GM21423 (cell line): Measurements from ENCODE around the gene ALB.
A peak's percentile ranks its signal among the peaks of the same experiment; 100 is the strongest.

Experiments used
- ATAC-seq: cut with Tn5 transposase; IDR thresholded peaks from one replicate; pipeline ENCODE4 v1.9.1; 2021; ENCODE audit warnings: mild to moderate bottlenecking, moderate library complexity; ENCODE audit not compliant: unreplicated experiment

Gene ALB

DNA sequence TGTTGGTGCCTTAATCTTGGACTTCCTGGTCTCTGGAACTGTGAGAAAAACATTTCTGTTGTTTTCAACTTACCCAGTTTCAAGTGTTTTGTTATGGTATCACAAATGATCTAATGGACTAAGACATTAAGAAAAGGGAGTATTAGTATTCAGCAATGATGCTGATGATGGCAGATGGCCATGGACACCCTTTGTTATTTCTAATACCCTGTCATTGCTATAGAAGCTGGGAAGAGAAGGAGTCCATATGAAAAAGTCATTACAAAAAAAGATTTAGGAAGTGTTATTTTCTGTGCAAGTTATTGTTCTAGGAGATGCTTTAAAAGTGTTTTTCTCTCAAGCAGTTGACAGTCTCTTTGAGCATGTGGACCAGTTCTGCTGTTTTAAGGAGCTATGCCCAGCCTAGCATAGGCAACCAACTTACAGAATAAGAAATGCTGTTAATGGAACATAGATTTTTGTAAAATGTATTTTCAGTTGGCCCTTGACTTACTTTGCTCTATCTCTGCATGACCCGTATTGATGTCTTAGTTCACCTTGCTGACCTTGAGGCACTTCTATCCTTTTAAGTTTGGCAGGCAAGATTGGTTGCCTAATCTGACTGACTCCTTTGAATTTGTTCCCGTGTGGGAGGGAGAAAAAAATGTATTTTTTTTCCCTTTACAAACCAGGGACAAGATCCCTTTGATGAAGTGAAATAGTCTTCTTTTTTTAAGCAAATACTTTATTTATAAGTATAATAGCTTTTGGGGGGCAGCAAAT lies 25.9 kb downstream of the ALB start:
- ATAC-seq = no peak

DNA sequence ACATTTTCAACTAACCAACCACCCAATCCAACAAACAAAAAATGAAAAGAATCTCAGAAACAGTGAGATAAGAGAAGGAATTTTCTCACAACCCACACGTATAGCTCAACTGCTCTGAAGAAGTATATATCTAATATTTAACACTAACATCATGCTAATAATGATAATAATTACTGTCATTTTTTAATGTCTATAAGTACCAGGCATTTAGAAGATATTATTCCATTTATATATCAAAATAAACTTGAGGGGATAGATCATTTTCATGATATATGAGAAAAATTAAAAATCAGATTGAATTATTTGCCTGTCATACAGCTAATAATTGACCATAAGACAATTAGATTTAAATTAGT lies 27.7 kb downstream of the ALB start:
- ATAC-seq = no peak

DNA sequence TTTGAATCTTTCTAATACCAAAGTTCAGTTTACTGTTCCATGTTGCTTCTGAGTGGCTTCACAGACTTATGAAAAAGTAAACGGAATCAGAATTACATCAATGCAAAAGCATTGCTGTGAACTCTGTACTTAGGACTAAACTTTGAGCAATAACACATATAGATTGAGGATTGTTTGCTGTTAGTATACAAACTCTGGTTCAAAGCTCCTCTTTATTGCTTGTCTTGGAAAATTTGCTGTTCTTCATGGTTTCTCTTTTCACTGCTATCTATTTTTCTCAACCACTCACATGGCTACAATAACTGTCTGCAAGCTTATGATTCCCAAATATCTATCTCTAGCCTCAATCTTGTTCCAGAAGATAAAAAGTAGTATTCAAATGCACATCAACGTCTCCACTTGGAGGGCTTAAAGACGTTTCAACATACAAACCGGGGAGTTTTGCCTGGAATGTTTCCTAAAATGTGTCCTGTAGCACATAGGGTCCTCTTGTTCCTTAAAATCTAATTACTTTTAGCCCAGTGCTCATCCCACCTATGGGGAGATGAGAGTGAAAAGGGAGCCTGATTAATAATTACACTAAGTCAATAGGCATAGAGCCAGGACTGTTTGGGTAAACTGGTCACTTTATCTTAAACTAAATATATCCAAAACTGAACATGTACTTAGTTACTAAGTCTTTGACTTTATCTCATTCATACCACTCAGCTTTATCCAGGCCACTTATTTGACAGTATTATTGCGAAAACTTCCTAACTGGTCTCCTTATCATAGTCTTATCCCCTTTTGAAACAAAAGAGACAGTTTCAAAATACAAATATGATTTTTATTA lies 28.3 kb downstream of the ALB start:
- no peak for ATAC-seq

DNA sequence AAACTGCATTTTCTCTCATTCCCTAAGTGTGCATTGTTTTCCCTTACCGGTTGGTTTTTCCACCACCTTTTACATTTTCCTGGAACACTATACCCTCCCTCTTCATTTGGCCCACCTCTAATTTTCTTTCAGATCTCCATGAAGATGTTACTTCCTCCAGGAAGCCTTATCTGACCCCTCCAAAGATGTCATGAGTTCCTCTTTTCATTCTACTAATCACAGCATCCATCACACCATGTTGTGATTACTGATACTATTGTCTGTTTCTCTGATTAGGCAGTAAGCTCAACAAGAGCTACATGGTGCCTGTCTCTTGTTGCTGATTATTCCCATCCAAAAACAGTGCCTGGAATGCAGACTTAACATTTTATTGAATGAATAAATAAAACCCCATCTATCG lies 29.1 kb downstream of the ALB start:
- no peak for ATAC-seq

DNA sequence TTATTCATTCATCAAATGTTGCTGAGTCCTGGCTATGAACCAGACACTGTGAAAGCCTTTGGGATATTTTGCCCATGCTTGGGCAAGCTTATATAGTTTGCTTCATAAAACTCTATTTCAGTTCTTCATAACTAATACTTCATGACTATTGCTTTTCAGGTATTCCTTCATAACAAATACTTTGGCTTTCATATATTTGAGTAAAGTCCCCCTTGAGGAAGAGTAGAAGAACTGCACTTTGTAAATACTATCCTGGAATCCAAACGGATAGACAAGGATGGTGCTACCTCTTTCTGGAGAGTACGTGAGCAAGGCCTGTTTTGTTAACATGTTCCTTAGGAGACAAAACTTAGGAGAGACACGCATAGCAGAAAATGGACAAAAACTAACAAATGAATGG lies 30.2 kb downstream of the ALB start:
- ATAC-seq = no peak

DNA sequence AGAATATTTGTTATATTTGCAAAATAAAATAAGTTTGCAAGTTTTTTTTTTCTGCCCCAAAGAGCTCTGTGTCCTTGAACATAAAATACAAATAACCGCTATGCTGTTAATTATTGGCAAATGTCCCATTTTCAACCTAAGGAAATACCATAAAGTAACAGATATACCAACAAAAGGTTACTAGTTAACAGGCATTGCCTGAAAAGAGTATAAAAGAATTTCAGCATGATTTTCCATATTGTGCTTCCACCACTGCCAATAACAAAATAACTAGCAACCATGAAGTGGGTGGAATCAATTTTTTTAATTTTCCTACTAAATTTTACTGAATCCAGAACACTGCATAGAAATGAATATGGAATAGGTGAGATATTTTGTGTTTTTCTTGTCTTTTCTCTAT lies 31.9 kb downstream of the ALB start, which contains the start of gene AFP:
Gene AFP, plus strand, starts transcription at position 238 of the 400 bp plus-strand sequence. Its CDS starts 42 bp downstream, at position 280.
- no peak for ATAC-seq

DNA sequence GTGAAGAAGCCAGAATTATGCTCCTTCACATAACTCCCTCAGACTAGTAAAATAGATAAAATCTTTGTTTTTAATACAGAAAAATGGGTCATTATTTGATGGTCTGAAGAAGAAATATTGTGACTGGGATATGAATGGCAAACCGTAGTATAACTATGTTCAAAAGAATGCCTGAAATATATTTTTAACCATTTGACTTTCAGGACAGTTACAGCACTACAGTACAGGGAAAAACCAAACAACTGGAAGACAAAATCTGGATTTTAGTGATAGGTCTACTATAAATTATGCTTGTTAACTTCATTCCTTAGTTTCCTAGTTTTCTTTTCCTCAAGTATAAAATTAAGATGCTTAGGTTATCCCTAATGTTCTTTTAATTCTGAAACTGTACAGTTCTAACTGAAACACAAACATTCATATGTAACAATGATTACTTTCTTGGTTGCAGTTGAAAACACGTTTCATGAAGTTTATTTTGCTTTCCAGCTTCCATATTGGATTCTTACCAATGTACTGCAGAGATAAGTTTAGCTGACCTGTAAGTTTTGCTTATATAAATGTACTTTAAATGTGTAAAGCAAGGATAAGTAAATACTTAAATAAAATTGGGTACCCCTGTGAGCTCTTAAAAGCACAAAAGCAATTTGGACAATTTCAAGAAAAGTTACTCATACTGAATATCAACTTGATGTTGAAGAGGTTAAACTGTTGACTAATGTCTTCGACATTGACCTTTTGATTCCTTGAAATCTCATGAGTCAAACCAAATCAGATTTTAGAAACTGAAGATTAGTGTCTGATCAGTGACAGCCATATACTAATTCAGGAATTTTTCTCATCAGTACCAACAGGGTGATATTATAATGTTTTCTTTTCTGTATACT lies 32.8 kb downstream of the ALB start:
- no peak for ATAC-seq

DNA sequence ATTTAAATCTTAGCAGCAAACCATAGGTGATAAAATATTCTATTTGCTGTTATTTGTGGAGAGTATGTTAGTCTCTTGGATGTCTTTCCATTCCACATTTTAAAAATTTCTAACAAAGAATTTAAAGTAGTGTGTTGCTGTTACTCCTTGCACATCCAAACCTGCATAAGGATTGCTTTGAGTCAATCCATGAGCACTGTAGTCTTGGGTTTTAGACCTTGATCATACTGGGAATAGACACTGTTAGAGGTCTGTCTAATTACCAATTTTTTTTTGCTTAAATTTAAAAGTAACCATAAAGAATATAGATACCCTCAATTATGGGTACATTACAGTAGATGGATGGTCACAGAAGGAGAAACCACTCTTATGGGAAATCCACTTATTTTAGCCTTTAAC lies 33.5 kb downstream of the ALB start:
- ATAC-seq = no peak

DNA sequence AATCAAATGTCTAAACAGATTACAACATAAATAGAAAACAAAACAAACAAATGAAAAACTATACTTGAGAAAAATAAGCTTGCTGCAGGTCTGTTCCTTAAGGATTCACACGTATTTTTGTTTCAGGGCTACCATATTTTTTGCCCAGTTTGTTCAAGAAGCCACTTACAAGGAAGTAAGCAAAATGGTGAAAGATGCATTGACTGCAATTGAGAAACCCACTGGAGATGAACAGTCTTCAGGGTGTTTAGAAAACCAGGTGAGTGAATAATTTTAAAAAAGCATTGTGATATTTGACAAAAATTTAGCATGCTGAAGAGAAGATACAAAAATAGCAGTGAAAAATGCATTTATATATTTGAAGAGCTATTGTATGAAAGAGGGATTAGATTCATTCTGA lies 34.0 kb downstream of the ALB start:
- ATAC-seq = no peak

DNA sequence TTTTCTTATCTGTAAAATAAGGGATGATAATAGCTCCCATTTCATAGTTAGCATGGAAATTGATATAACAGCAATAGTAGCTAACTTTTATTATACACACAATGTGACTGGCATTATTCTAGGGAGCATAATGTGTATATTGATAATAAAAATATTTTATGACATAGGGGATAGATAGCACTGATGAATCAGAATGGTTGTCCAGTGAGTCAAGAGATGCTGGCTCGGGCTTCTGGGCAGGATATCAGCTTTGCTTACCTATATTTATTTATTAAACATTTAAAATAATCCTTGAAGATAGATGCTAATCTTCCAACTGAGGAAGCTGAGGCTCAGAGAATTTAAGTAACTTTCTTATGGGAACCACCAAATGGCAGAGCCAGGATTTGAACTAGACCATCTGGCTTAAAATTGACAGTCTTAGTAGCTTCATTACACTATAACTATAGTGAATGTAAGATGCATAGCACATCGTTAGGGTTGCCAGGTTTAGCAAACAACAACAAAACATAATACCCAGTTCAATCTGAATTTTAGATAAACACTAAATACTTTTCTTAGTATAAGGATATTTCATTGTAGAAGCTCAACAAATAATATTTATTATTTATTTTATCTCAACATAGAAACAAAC lies 34.6 kb downstream of the ALB start:
- ATAC-seq = no peak

DNA sequence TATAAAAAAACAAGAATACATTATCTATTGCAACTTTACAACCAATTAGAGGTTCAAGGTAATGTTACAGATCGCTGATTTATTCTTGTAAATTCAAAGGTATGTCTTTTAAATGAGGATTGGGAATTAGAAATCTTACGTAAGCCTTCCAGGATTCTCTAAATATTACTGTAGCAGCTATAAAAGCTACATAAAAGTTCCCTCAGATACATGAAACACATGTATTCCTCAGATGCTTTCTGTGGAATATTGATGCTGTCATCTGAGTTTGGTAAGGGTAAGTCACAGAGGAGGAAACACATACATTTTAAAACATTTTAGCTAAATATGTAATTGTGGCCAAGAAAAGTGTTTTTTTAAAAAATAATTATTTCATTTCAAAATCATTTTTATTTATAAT lies 35.4 kb downstream of the ALB start:
- no peak for ATAC-seq

DNA sequence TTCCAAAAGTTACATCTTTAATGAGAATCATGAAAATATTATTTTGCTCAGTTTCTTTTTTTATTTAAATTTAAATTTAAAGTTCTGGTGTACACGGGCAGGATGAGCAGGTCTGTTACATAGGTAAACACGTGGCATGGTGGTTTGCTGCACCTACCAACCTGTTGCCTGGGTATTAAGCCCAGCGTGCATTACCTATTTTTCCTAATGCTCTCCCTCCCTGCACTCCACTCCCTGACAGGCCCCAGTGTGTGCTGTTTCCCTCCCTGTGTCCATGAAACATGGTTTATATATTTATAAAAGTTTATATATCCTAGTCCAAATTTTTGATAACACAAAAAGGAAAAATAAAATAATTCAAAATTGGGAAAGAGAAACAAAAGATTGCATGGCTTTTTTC lies 35.9 kb downstream of the ALB start:
- ATAC-seq = no peak

DNA sequence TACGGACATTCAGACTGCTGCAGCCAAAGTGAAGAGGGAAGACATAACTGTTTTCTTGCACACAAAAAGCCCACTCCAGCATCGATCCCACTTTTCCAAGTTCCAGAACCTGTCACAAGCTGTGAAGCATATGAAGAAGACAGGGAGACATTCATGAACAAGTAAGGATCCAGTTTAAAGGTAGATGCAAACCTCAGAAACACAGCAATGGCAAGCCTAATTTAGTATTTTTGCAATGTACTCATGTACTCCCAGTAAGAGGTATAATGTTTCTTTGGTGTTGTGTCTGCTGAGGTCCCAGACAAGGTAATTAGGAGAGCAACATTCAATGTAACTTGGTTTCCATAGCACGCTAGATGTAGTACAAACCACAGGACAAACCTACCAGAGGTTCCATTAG lies 36.6 kb downstream of the ALB start:
- no peak for ATAC-seq

DNA sequence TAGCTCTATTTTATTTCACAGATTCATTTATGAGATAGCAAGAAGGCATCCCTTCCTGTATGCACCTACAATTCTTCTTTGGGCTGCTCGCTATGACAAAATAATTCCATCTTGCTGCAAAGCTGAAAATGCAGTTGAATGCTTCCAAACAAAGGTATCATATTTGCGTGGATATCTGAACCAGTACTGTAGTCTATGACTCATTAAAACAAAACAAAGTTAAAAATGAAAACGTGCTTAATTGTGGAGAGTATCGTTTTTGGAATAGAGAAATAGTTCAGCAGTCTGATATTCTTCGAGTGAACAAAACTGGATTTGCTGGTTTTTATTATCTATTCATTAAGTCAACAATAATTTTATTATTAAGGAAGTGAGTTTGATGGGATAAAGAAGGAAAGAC lies 38.2 kb downstream of the ALB start:
- no peak for ATAC-seq

DNA sequence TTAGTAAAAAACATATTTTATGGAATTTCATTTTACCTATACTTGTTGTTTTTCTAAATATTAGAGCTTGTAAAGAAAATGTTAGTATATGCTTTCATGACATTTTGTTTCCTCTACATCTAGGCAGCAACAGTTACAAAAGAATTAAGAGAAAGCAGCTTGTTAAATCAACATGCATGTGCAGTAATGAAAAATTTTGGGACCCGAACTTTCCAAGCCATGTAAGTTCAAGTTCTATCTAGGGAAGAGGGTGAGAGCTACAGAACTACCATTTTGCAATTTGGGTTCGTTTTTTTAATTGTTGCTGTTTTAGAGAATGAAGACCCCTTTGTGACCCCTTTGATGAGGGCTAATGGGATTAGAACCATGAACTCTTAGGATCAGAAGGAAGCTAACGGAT lies 39.1 kb downstream of the ALB start:
- no peak for ATAC-seq

DNA sequence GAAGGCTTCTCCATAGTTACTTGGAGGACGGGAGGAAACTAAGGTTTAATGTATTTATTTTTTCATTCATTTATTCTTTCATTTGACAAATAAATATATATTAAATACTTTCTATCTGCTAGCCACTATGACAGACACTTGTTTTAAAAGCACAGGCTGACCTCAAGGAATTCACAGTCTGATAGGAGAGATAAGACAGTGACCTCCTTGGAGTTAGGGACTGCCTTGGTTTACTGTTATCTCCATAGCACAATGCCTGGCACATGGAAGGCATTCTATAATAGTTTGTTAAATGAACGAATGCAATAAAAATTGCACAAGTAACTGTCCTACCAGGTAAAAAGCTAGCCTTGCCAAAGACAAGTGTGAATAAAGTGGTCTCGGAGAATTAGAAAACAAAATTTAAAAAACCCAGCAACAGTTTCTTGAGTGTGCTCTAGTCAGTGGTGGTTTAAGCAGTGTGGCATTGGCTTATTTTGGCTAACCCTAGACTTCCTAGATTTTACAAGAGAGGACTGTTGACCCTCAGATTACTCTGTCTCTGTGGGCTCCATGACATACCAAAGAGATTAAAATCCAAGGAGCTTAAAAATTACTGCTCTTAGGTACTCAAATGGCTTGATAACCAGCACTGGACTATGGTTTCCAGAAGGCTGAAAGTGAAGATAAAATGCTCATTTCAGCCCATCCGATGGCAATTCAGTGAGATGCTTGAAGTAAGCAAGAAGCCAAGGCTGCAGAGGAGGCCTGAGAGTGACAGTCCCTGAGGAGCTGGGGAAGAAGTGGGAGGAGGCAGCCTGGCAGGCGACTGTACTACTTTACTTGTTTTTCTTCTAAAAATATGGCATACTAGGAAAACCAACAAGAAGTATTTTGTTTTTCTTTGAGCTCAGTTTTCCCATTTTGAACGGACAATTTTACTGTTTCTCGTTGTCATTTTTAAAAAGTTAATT lies 41.6 kb downstream of the ALB start:
- no peak for ATAC-seq

DNA sequence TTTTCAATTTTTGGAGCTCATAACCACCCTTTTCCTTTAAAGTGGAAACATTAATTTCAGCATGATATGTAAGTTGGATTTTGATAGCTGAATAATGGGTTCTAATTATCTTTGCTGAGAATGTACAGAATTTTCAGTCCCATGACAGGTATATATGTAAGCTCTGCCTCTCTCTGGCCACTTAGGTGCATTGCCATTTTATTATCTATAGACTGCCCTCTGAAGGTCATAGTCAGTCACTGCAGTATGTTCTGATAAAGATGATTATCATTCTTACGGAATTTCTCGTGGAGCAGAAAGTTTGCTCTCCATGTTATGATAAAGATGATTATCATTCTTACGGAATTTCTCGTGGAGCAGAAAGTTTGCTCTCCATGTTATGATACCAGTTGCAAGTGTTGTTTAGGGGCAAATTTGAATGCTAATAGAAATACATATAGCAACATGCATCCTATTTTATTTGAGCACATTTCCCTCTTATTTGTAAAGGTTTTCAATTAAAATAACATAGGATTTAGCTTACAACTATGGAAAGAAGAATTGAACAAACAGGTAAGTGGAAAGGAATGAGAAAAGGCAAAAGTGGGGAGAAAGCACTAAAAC lies 42.4 kb downstream of the ALB start:
- ATAC-seq = peak; percentile 99

DNA sequence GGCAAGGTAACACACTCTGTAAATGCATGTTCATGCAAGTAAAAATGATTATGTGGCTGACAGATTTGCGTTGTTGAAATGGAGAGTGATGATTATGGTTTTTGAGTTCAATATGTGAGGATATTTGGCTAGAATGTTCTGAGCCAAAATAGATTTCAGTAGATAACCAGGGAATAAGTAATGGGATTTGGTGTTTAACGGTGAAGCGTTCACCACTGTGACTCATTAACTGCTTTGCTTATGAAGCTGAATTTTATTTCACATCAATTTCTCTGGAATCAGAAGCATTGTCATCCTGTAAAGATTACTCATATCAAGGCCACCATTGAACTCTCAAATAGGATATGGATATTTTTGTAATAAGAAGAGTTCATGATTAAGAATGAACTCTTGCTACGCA lies 43.6 kb downstream of the ALB start:
- ATAC-seq = no peak

DNA sequence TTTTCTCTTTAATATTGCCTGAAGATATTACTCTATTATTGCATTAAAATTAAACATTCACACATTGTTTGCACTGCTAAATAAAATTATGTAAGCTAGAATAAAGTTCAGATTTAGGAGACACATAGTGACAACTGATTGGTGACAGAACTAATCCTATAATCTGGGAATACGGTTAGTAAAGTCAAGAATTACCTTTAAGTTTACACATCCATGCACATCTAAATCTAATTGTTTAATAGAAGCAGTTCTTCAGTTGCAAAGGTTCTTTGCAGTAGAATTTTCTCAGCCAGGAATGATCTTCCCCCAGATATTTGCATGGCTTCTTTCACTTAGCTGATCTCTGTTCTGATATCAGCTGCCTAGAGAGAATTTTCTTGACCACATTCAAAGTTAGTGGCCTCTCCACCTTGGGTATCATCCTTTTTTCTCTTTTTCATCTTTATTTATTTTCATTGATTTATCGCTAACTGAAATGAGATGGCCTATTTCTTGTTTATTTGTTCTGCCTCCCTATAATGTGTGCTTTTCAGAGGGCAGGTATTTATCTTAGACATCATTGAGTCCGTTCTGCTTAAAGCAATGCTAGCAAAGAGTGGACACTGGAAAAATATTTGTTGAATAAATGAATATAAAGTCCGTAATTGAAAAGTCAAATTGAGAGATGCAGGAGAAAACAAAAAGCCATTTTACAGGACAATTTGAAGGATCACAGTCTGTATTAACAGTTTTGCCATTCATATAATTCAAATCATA lies 44.5 kb downstream of the ALB start:
- no peak for ATAC-seq
